ENCODE data around the gene DCAF16.
A peak's percentile ranks its signal among the peaks of the same experiment; 100 is the strongest.

- TF ChIP-seq ZFX (IDR thresholded peaks at IDR 0.05) (peak; percentile 91), POLR2AphosphoS5 (IDR thresholded peaks at IDR 0.05; ENCODE audit: low read depth, low read length) (peak; percentile 93), ZNF274 (IDR thresholded peaks at IDR 0.05; ENCODE audit: low read depth, low read length) (no peak), SIN3A (IDR thresholded peaks at IDR 0.05; ENCODE audit: low read depth) (peak; percentile 96), EZH2 (IDR thresholded peaks at IDR 0.05) (no peak), JUND (IDR thresholded peaks at IDR 0.05) (no peak), CTCF (IDR thresholded peaks at IDR 0.05 in 2 of 3, conservative IDR thresholded peaks at IDR 0.05 in 1 of 3; ENCODE audit: borderline replicate concordance in 1 of 3, insufficient read depth in 1 of 3, low read depth in 2 of 3, low read length in 2 of 3) (no peak), ELF1 (IDR thresholded peaks at IDR 0.05; ENCODE audit: borderline replicate concordance, low read depth) (no peak; the same call in 1 of the 2 replicates), CEBPB (IDR thresholded peaks at IDR 0.05; ENCODE audit: low read depth) (no peak), FOSL1 (IDR thresholded peaks at IDR 0.05; ENCODE audit: low read depth) (no peak), EZH2phosphoT487 (IDR thresholded peaks at IDR 0.05; ENCODE audit: borderline replicate concordance) (no peak), ZBTB33 (IDR thresholded peaks at IDR 0.05; ENCODE audit: extremely low read depth, insufficient replicate concordance, low read length) (peak; percentile 100), POLR2A (IDR thresholded peaks at IDR 0.05; ENCODE audit: borderline replicate concordance, extremely low read depth, insufficient read depth, insufficient read length) (peak; percentile 96), SRF (IDR thresholded peaks at IDR 0.05; ENCODE audit: low read depth) (no peak; the same call in 1 of the 2 replicates)
Observed at GRCh38 chr4:17810260-17811077, at the start of gene DCAF16, which contains the start of gene NCAPG.
